ENCODE data around the gene VGLL4. TPM values are rescaled to one million over a fixed set of nuclear protein-coding genes. Genes with fewer than 3 reads are reported as not detected.

VGLL4 gene
- polyA plus RNA-seq, 2 of the 4 experiments (the other 2 are of a cell fraction) = 24.7 to 28.1 TPM

- no peak for ATAC-seq
- H3K4me3 ChIP-seq = no peak overlapping the region
- TF ChIP-seq ZSCAN20 (CRISPR knock-in tag; IDR thresholded peaks at IDR 0.05) = no peak
- no peak for TF ChIP-seq CHD4 (IDR thresholded peaks at IDR 0.05; ENCODE audit: borderline replicate concordance)
- no peak for TF ChIP-seq NR3C1 (IDR thresholded peaks at IDR 0.05)
- no peak for TF ChIP-seq EP300 (IDR thresholded peaks at IDR 0.05)
- TF ChIP-seq RAD21 (conservative IDR thresholded peaks at IDR 0.05 in 1 of 2, IDR thresholded peaks at IDR 0.05 in 1 of 2) = no peak
- TF ChIP-seq CHD2 (IDR thresholded peaks at IDR 0.05; ENCODE audit: low read length, partially characterized antibody) = no peak
- no peak for TF ChIP-seq MAFK (IDR thresholded peaks at IDR 0.05; ENCODE audit: partially characterized antibody)
- TF ChIP-seq KDM1A (IDR thresholded peaks at IDR 0.05; ENCODE audit: low read depth) = no peak
- no peak for TF ChIP-seq FOSL2 (IDR thresholded peaks at IDR 0.05)
- TF ChIP-seq FOSL2 (CRISPR knock-in tag; IDR thresholded peaks at IDR 0.05) = no peak
- TF ChIP-seq CBX2 (IDR thresholded peaks at IDR 0.05; ENCODE audit: borderline replicate concordance, low read depth) = no peak
- TF ChIP-seq RARB (CRISPR knock-in tag; IDR thresholded peaks at IDR 0.05) = no peak
- no peak for TF ChIP-seq KDM5A (IDR thresholded peaks at IDR 0.05)
- no peak for TF ChIP-seq POLR2AphosphoS2 (conservative IDR thresholded peaks at IDR 0.05; ENCODE audit: low read length)
- no peak for TF ChIP-seq SREBF2 (IDR thresholded peaks at IDR 0.05)
- no peak for TF ChIP-seq USF2 (IDR thresholded peaks at IDR 0.05)
- TF ChIP-seq NFE2L2 (conservative IDR thresholded peaks at IDR 0.05; ENCODE audit: low read length) = no peak
- no peak for TF ChIP-seq SMC3 (IDR thresholded peaks at IDR 0.05)
Measured at GRCh38 chr3:11607816-11608215, 35.9 kb downstream of the VGLL4 start.

GRCh38 chr3:11606865-11607440 is 36.8 kb downstream of the VGLL4 start:
- CTCF ChIA-PET = interaction anchor here (0.6 to 1.0 kb wide), 2 partner anchors 46 to 229 kb away, joined by 3 to 5 read pairs; no protein-coding TSS in a partner anchor
- no peak for FAIRE-seq
- no peaks in the 10 kb centered on the region for H3K9me3 ChIP-seq
- H3K27ac ChIP-seq = no peak overlapping the region
- peaks cover 24% of the 10 kb centered on the region for H3K4me1 ChIP-seq
- DNase-seq (ENCODE audit: low read depth in 1 of 2, low spot score in 1 of 2) = no peak
- POLR2A ChIA-PET = interaction anchor here (0.8 kb wide), 1 partner anchor 37 kb away, joined by 4 read pairs; the partner anchor contains the start of gene VGLL4
- no peak overlapping the region for H3K4me3 ChIP-seq
- ATAC-seq = no peak
- no peak overlapping the region for H3K4me2 ChIP-seq
- WGBS (ENCODE audit: missing lambda C conversion rate) = 86% methylated on average over 6 of the region's 6 CpGs
- no peak for TF ChIP-seq MAZ (IDR thresholded peaks at IDR 0.05; ENCODE audit: borderline replicate concordance, low read depth, low read length)
- TF ChIP-seq HES2 (IDR thresholded peaks at IDR 0.05) = no peak
- no peak for TF ChIP-seq REST (IDR thresholded peaks at IDR 0.05)
- no peak for TF ChIP-seq RCOR1 (IDR thresholded peaks at IDR 0.05; ENCODE audit: low read depth, low read length)
- TF ChIP-seq FOSL2 (IDR thresholded peaks at IDR 0.05) = no peak
- no peak for TF ChIP-seq FOSL2 (CRISPR knock-in tag; IDR thresholded peaks at IDR 0.05)
- no peak for TF ChIP-seq KDM5A (IDR thresholded peaks at IDR 0.05)
- no peak for TF ChIP-seq GATA3 (IDR thresholded peaks at IDR 0.05; ENCODE audit: borderline replicate concordance)
- no peak for TF ChIP-seq SREBF2 (IDR thresholded peaks at IDR 0.05)
- no peak for TF ChIP-seq ZC3H11A (IDR thresholded peaks at IDR 0.05)
- TF ChIP-seq CBX8 (IDR thresholded peaks at IDR 0.05) = no peak
- TF ChIP-seq PHF8 (IDR thresholded peaks at IDR 0.05; ENCODE audit: borderline replicate concordance, low read depth) = no peak

More at GRCh38 chr3:11607816-11608215, 35.9 kb downstream of the VGLL4 start:
- Histone ChIP-seq H3K4me1 (peaks cover 15% of the 10 kb centered on the region; the same call in 1 of the 3 replicates), H3K9me3 (no peaks in the 10 kb centered on the region), H3K4me2 (no peak overlapping the region), H3K27ac (no peak overlapping the region)
- POLR2A ChIA-PET = no interaction called here
- CTCF ChIA-PET = no interaction called here
- WGBS (ENCODE audit: missing lambda C conversion rate) = 84% methylated on average over 3 of the region's 3 CpGs
- DNase-seq (ENCODE audit: low read depth in 1 of 2, low spot score in 1 of 2) (no peak), FAIRE-seq (no peak)

Measured in A549 (cell line).